ENCODE results near the gene TMEM179. TPM values are rescaled to one million over a fixed set of nuclear protein-coding genes. Genes with fewer than 3 reads are reported as not detected.

Gene TMEM179
- total RNA-seq, 2 donors from 2014 or later: 0.46 TPM; not detected in 1

DNA sequence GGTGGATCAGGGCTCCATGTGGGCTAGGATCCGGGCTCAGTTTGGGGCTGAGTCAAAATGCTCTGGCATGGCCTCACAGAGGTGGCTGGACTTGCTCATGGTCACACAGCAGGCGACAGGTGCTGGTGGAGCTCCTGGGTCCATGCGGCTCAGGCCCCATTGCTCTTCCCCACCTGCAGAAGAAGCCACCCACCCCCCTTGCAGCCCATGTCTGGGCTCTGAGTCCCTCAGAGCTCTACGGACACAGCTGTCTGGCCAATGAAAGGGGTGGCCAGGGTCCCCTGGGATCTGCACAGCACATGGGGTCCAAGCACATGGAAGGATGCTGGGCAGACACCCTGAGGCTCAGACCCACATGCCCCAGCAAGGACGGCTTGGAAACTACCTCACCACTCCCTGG, 42.0 kb downstream of the TMEM179 start:
- no peak for DNase-seq
- ATAC-seq (replicated peaks in 1 of 2): no peak
- Mint-ChIP-seq H3K27ac (no peak overlapping the region), H3K27me3 (ENCODE audit: low read depth) (no peaks in the 10 kb centered on the region), H3K9me3 (no peaks in the 10 kb centered on the region), H3K36me3 (ENCODE audit: insufficient read depth in 2 of 2) (no peaks in the 10 kb centered on the region), H3K4me3 (no peak overlapping the region), H3K4me1 (ENCODE audit: low read depth) (no peaks in the 10 kb centered on the region)

DNA sequence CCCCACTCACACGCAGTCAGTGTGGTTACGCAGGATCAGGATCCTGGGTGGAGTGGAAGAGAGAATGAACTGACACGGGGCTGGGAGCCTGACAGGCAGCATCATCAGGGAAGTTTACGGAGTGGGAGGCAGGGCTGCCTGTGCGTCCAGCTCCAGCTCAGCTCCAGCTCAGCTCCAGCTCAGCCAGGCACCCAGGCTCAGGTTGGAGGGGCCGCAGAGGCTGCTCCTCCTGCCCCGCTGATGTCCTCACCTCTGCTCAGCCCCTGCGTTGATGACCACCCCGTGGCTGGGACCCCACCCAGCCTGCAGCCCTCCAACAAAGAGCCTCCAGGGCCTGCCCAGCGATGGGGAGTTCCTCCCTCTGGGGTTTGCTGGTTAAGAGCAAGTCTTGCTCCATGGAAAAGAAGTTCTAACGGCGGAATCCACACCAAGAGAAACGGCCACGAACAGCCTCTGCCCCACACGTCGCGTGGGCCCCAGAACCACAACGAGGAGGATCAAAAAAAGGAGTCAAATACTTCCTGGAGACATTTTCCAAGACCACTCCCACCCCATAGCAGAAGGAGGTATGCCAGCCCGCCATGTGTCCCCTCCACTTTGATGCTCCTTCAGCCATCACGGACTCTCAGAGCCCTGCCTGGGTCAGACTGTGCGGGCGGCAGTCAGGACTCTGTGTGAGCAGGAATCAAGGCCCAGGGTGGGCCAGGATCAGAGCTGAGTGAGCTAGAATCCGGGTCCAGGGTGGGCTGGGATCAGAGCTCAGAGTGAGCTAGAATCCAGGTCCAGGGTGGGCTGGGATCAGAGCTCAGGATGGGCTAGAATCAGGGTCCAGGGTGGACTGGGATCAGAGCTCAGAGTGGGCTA, 42.7 kb downstream of the TMEM179 start:
- DNase-seq: no peak
- Mint-ChIP-seq H3K36me3 (ENCODE audit: insufficient read depth in 2 of 2) (no peaks in the 10 kb centered on the region), H3K9me3 (no peaks in the 10 kb centered on the region), H3K4me1 (ENCODE audit: low read depth) (no peaks in the 10 kb centered on the region), H3K27me3 (ENCODE audit: low read depth) (no peaks in the 10 kb centered on the region), H3K4me3 (no peak overlapping the region), H3K27ac (no peak overlapping the region)
- no peak for ATAC-seq (replicated peaks in 1 of 2)

GRCh38 chr14:104561124-104561557, 43.4 kb downstream of the TMEM179 start:
- Mint-ChIP-seq H3K36me3 (ENCODE audit: insufficient read depth in 2 of 2) (no peaks in the 10 kb centered on the region), H3K4me3 (no peak overlapping the region), H3K4me1 (ENCODE audit: low read depth) (no peaks in the 10 kb centered on the region), H3K27ac (no peak overlapping the region), H3K9me3 (no peaks in the 10 kb centered on the region), H3K27me3 (ENCODE audit: low read depth) (no peaks in the 10 kb centered on the region)
- no peak for ATAC-seq (replicated peaks in 1 of 2)
- DNase-seq: no peak

DNA sequence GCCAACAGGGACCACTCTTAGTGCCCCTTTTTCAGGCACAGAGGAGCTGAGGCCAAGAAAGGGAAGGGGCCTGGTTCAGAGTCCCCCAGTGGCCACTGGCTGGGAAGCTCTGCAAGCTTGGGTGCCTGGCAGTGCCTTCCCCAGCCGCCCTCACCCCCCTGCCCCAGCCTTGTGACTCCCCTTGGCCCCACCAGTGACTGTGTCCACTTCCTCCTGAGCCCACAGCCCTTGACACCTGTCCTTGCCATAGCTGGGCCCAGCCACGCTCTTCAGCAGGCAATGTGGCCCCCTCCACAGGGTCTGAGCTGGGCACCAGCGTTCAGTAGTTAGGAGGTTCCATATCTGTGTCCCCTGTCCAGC, 44.0 kb downstream of the TMEM179 start:
- no peak for ATAC-seq (replicated peaks in 1 of 2)
- no peaks in the 10 kb centered on the region for H3K9me3 Mint-ChIP-seq

DNA sequence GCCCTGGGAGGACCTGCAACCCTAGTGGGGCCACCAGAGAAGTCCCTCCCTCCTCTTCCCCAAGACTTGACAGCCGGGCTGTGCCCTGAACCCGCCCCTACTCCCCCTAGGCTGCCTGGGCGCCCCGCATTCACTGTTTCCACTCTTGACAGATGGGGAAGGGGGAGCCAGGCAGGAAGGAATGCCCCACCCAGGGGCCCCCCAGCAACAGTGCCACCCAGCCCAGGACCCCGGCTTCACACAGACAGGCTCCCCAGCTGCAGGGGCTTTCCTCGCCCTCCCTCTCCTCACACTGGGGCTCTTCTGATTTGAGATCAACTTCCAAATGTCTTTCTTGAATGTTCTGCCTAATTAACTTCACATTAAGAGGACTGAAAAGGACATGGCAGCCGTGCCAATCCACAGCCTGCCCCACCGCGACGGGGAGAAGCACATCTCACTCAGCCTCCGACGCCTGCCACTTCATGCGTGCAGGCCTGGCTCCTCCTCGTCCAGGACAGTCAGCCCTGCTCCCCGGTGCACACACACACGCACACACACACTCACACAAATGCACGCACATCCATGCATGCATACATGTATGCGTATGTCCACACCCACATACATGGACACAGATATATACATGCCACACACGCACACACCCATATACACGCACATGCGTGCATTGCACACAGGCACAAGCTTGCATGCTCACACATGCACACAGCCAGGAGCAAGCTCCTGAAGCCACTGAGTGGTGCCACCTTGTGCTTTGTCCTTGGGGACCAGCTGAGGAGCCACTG, 44.6 kb downstream of the TMEM179 start:
- no peak overlapping the region for H3K27ac Mint-ChIP-seq
- no peaks in the 10 kb centered on the region for H3K27me3 Mint-ChIP-seq (ENCODE audit: low read depth)
- no peak overlapping the region for H3K4me3 Mint-ChIP-seq
- no peak for ATAC-seq (replicated peaks in 1 of 2)
- no peaks in the 10 kb centered on the region for H3K36me3 Mint-ChIP-seq (ENCODE audit: insufficient read depth in 2 of 2)
- no peaks in the 10 kb centered on the region for H3K9me3 Mint-ChIP-seq
- no peak for DNase-seq
- H3K4me1 Mint-ChIP-seq (ENCODE audit: low read depth): no peaks in the 10 kb centered on the region

More for the DNA sequence above, 44.0 kb downstream of the TMEM179 start:
- Mint-ChIP-seq H3K4me1 (ENCODE audit: low read depth) (no peaks in the 10 kb centered on the region), H3K36me3 (ENCODE audit: insufficient read depth in 2 of 2) (no peaks in the 10 kb centered on the region), H3K27ac (no peak overlapping the region), H3K27me3 (ENCODE audit: low read depth) (no peaks in the 10 kb centered on the region), H3K4me3 (no peak overlapping the region)
- DNase-seq: no peak

DNA sequence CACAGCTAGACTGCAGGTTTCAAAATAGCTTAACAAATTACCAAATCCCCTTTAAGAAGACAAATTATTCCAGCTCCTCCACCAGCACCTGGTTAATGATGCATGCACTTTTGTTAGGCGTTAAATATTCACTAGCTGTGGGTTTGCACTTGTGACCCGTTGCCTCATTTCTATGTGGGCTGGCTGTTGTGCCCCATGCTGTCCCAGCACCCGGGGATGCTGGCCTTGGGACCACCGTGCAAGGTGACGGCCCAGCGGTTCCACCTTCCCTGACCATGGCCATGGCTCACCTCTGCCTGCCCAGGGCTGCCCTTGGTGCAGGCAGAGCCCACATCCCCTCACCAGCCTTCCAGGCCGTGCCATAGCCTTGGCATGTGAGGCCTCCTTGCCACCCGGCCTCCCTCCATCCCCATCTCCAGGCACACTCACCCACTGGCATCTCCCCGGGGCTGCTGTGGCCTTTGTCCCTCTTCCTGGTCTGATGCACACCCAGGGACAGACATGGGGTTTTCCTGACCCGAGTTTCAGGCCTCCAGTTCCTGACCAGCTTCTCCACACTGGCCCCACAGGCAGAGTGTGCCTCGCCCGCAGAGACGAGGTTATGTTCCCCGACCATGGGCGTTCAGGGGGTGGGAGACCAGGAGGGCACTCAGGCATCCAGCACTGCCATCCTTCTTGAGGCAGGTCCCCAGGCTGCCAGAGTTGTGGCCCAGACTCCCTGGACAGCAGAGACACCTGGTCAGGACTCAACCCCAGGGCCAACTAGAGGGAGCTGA, 45.4 kb downstream of the TMEM179 start:
- ATAC-seq (replicated peaks in 1 of 2) (no peak), DNase-seq (no peak)
- no peaks in the 10 kb centered on the region for H3K36me3 Mint-ChIP-seq (ENCODE audit: insufficient read depth in 2 of 2)
- H3K9me3 Mint-ChIP-seq: no peaks in the 10 kb centered on the region
- H3K27me3 Mint-ChIP-seq (ENCODE audit: low read depth): no peaks in the 10 kb centered on the region
- H3K4me3 Mint-ChIP-seq: no peak overlapping the region
- H3K27ac Mint-ChIP-seq: no peak overlapping the region
- H3K4me1 Mint-ChIP-seq (ENCODE audit: low read depth): no peaks in the 10 kb centered on the region

- Mint-ChIP-seq H3K4me1 (ENCODE audit: low read depth) (no peaks in the 10 kb centered on the region), H3K27ac (no peak overlapping the region), H3K36me3 (ENCODE audit: insufficient read depth in 2 of 2) (no peaks in the 10 kb centered on the region), H3K9me3 (no peaks in the 10 kb centered on the region), H3K27me3 (ENCODE audit: low read depth) (no peaks in the 10 kb centered on the region), H3K4me3 (no peak overlapping the region)
- DNase-seq (no peak), ATAC-seq (replicated peaks in 1 of 2) (no peak)
Observed at GRCh38 chr14:104558231-104559027, 46.1 kb downstream of the TMEM179 start.

GRCh38 chr14:104557766-104558165, 46.8 kb downstream of the TMEM179 start:
- Mint-ChIP-seq H3K4me3 (no peak overlapping the region), H3K36me3 (ENCODE audit: insufficient read depth in 2 of 2) (no peaks in the 10 kb centered on the region), H3K27me3 (ENCODE audit: low read depth) (no peaks in the 10 kb centered on the region), H3K4me1 (ENCODE audit: low read depth) (no peaks in the 10 kb centered on the region), H3K27ac (no peak overlapping the region), H3K9me3 (no peaks in the 10 kb centered on the region)
- no peak for ATAC-seq (replicated peaks in 1 of 2)
- no peak for DNase-seq

- Mint-ChIP-seq H3K36me3 (ENCODE audit: insufficient read depth in 2 of 2) (no peaks in the 10 kb centered on the region), H3K4me3 (no peak overlapping the region), H3K4me1 (ENCODE audit: low read depth) (no peaks in the 10 kb centered on the region), H3K9me3 (no peaks in the 10 kb centered on the region), H3K27ac (no peak overlapping the region), H3K27me3 (ENCODE audit: low read depth) (no peaks in the 10 kb centered on the region)
- DNase-seq (no peak), ATAC-seq (replicated peaks in 1 of 2) (no peak)
Observed at GRCh38 chr14:104557086-104557485, 47.5 kb downstream of the TMEM179 start.

DNA sequence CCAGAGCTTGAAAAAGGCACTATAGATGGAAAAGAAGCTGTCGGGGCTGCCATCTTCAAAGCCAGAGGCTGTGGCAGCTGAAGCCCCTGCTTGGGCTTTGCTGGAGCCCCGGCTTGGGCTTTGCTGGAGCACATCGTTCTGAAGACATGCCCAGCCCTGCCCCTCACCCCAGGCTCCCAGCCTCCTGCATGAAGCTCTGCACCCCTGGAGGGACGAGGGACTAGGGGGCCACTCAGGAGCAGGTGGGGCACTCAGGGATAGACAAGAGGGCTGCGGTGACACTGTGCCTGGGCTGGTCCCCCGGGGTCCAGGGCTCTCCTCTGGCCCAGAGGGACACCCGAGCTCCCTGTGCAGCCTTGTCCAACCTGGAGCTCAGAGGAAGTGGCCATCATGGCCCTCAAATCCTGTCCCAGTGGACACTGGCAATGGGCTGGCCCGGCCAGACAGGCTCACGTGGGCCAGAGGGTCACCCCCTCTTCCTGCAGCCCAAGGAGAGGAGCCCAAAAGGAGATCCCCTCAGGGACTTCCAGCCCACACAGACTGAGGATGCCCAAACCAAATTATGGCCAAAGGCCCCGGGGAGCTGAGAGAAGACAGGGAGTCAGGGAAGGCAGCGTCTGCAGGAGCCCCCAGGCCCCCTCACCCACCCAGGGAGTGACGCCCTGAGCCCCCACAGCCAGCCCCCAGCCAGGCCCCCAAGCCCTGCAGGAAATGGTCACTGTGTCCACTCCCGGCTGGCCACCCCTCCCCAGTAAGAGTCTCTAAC, 48.1 kb downstream of the TMEM179 start:
- no peaks in the 10 kb centered on the region for H3K4me1 Mint-ChIP-seq (ENCODE audit: low read depth)
- no peaks in the 10 kb centered on the region for H3K9me3 Mint-ChIP-seq
- DNase-seq: no peak
- no peaks in the 10 kb centered on the region for H3K36me3 Mint-ChIP-seq (ENCODE audit: insufficient read depth in 2 of 2)
- no peaks in the 10 kb centered on the region for H3K27me3 Mint-ChIP-seq (ENCODE audit: low read depth)
- ATAC-seq (replicated peaks in 1 of 2): no peak
- no peak overlapping the region for H3K4me3 Mint-ChIP-seq
- H3K27ac Mint-ChIP-seq: no peak overlapping the region

GRCh38 chr14:104555430-104556255, 48.9 kb downstream of the TMEM179 start:
- DNase-seq: no peak
- H3K9me3 Mint-ChIP-seq: no peaks in the 10 kb centered on the region
- no peak overlapping the region for H3K4me3 Mint-ChIP-seq
- no peak for ATAC-seq (replicated peaks in 1 of 2)
- H3K27ac Mint-ChIP-seq: no peak overlapping the region
- H3K4me1 Mint-ChIP-seq (ENCODE audit: low read depth): no peaks in the 10 kb centered on the region
- H3K36me3 Mint-ChIP-seq (ENCODE audit: insufficient read depth in 2 of 2): no peaks in the 10 kb centered on the region
- H3K27me3 Mint-ChIP-seq (ENCODE audit: low read depth): no peaks in the 10 kb centered on the region
